Measurements from ENCODE around the gene PPFIA3.

The PPFIA3 gene

GRCh38 chr19:49119411-49120324 lies at the start of gene PPFIA3:
TSS of gene PPFIA3 (plus strand) at chr19:49119544. CDS start at chr19:49127874, 8,330 bp downstream.
- peak in 1 of 2 experiments; percentile 47 for DNase-seq

- no peak for DNase-seq
These were observed 48.9 kb upstream of the PPFIA3 start for GRCh38 chr19:49070416-49070815.

- peak in 1 of 2 experiments; percentile 49 for DNase-seq
These were observed 47.3 kb upstream of the PPFIA3 start for GRCh38 chr19:49071860-49072547.

GRCh38 chr19:49073514-49074378 lies 45.6 kb upstream of the PPFIA3 start:
- no peak for DNase-seq

GRCh38 chr19:49074869-49075268 lies 44.5 kb upstream of the PPFIA3 start:
- DNase-seq = peak; percentile 48 to 52

GRCh38 chr19:49080392-49080791 lies 39.0 kb upstream of the PPFIA3 start:
- no peak for DNase-seq

- DNase-seq = no peak
These were observed 38.1 kb upstream of the PPFIA3 start for GRCh38 chr19:49081273-49081672.

GRCh38 chr19:49084206-49085019 lies 34.9 kb upstream of the PPFIA3 start:
- no peak for DNase-seq

GRCh38 chr19:49085020-49085867 lies 34.1 kb upstream of the PPFIA3 start, which contains the start of gene SNRNP70:
TSS of gene SNRNP70 (plus strand) at chr19:49085451. CDS start at chr19:49086415, 964 bp downstream.
- DNase-seq = peak; percentile 98 to 99

- no peak for DNase-seq
These were observed 33.5 kb upstream of the PPFIA3 start for GRCh38 chr19:49085868-49086232.

GRCh38 chr19:49086296-49086695 lies 33.0 kb upstream of the PPFIA3 start:
- DNase-seq = no peak

- DNase-seq = no peak
These were observed 27.8 kb upstream of the PPFIA3 start for GRCh38 chr19:49091391-49092038.

- no peak for DNase-seq
These were observed 26.7 kb upstream of the PPFIA3 start for GRCh38 chr19:49092686-49093085.

- no peak for DNase-seq
These were observed 24.6 kb upstream of the PPFIA3 start for GRCh38 chr19:49094505-49095482.

GRCh38 chr19:49097453-49098288 lies 21.7 kb upstream of the PPFIA3 start:
- DNase-seq = peak; percentile 81 to 84

GRCh38 chr19:49098795-49099194 lies 20.5 kb upstream of the PPFIA3 start:
- DNase-seq = no peak

- no peak for DNase-seq
These were observed 18.2 kb upstream of the PPFIA3 start for GRCh38 chr19:49101160-49101559.

- no peak for DNase-seq
These were observed 17.0 kb upstream of the PPFIA3 start for GRCh38 chr19:49102303-49102702.
